Osteocyte (in vitro differentiated cells): ENCODE data around the gene FADS1. TPM values are rescaled to one million over a fixed set of nuclear protein-coding genes. Genes with fewer than 3 reads are reported as not detected.

Experiments used
- total RNA-seq: library from RNA; stranded (reverse); gene quantifications from 2 replicates; pipeline ENCODE4 v1.2.1, GENCODE V29; 2021

The FADS1 gene
- total RNA-seq, 1 donor from 2014 or later, result 76.0 TPM

Other genes with a start within 250 kb of the FADS1 start
- 0.10 and 0.11 TPM in 2 replicates for gene SYT7, start 235.9 kb downstream of the FADS1 start, total RNA-seq
- gene DAGLA, start 136.6 kb downstream of the FADS1 start, total RNA-seq, result 5.1 TPM in 2 replicates
- gene MYRF, start 64.4 kb downstream of the FADS1 start, total RNA-seq, result 0.43 and 0.47 TPM in 2 replicates
- gene TMEM258, start 24.4 kb downstream of the FADS1 start, total RNA-seq, result 137 and 149 TPM in 2 replicates
- 19.5 and 19.8 TPM in 2 replicates for gene FEN1, start 24.1 kb downstream of the FADS1 start, total RNA-seq
- 193 and 207 TPM in 2 replicates for gene FADS2, start 11.3 kb upstream of the FADS1 start, total RNA-seq
- 117 and 118 TPM in 2 replicates for gene FADS3, start 74.5 kb upstream of the FADS1 start, total RNA-seq
- gene RAB3IL1, start 100.6 kb upstream of the FADS1 start, total RNA-seq, result 44.2 and 49.2 TPM in 2 replicates
- gene BEST1, start 133.3 kb upstream of the FADS1 start, total RNA-seq, result 0.81 and 2.0 TPM in 2 replicates
- gene FTH1, start 150.6 kb upstream of the FADS1 start, total RNA-seq, result 2,993 and 3,020 TPM in 2 replicates